ENCODE results near the gene SEMA5B.

DNA sequence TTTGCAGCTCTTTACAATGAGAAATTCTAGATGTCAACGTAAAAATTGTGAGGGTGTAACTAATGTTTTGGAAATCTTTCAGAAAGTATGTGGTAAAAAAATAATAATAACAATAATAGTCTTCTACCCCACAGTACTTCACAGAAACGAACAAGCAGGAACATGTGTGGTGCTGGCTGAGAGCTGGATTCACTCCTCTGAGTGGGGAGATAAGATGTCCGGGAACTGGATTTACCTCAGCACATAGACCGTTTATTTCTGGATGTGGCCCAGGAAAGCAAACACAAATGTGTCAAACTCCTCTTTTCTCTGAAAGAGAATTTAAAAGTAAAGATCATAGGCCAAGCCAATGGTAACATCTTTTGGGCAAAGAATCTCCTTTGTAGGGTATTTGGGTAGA, 129.3 kb downstream of the SEMA5B start:
- TF ChIP-seq, protein P1, sequence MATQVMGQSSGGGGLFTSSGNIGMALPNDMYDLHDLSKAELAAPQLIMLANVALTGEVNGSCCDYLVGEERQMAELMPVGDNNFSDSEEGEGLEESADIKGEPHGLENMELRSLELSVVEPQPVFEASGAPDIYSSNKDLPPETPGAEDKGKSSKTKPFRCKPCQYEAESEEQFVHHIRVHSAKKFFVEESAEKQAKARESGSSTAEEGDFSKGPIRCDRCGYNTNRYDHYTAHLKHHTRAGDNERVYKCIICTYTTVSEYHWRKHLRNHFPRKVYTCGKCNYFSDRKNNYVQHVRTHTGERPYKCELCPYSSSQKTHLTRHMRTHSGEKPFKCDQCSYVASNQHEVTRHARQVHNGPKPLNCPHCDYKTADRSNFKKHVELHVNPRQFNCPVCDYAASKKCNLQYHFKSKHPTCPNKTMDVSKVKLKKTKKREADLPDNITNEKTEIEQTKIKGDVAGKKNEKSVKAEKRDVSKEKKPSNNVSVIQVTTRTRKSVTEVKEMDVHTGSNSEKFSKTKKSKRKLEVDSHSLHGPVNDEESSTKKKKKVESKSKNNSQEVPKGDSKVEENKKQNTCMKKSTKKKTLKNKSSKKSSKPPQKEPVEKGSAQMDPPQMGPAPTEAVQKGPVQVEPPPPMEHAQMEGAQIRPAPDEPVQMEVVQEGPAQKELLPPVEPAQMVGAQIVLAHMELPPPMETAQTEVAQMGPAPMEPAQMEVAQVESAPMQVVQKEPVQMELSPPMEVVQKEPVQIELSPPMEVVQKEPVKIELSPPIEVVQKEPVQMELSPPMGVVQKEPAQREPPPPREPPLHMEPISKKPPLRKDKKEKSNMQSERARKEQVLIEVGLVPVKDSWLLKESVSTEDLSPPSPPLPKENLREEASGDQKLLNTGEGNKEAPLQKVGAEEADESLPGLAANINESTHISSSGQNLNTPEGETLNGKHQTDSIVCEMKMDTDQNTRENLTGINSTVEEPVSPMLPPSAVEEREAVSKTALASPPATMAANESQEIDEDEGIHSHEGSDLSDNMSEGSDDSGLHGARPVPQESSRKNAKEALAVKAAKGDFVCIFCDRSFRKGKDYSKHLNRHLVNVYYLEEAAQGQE (IDR thresholded peaks at IDR 0.05), result no peak
- TF ChIP-seq, protein P2, sequence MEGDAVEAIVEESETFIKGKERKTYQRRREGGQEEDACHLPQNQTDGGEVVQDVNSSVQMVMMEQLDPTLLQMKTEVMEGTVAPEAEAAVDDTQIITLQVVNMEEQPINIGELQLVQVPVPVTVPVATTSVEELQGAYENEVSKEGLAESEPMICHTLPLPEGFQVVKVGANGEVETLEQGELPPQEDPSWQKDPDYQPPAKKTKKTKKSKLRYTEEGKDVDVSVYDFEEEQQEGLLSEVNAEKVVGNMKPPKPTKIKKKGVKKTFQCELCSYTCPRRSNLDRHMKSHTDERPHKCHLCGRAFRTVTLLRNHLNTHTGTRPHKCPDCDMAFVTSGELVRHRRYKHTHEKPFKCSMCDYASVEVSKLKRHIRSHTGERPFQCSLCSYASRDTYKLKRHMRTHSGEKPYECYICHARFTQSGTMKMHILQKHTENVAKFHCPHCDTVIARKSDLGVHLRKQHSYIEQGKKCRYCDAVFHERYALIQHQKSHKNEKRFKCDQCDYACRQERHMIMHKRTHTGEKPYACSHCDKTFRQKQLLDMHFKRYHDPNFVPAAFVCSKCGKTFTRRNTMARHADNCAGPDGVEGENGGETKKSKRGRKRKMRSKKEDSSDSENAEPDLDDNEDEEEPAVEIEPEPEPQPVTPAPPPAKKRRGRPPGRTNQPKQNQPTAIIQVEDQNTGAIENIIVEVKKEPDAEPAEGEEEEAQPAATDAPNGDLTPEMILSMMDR (IDR thresholded peaks at IDR 0.05; ENCODE audit: low read depth, low read length, missing input control), result no peak
- no peak for TF ChIP-seq YY1 (IDR thresholded peaks at IDR 0.05)
- TF ChIP-seq FOXA2 (IDR thresholded peaks at IDR 0.05), result no peak
- no peak for TF ChIP-seq RAD21 (IDR thresholded peaks at IDR 0.05)
- TF ChIP-seq FOXA1 (IDR thresholded peaks at IDR 0.05), result no peak
- TF ChIP-seq GABPA (IDR thresholded peaks at IDR 0.05 in 1 of 2, conservative IDR thresholded peaks at IDR 0.05 in 1 of 2), result no peak

All from liver (tissue), 3 donors.